ENCODE data around the gene FRMD5. TPM values are rescaled to one million over a fixed set of nuclear protein-coding genes. Genes with fewer than 3 reads are reported as not detected.

The FRMD5 gene
- total RNA-seq, 1 experiment from 2014 or later, result 17.4 TPM

DNA sequence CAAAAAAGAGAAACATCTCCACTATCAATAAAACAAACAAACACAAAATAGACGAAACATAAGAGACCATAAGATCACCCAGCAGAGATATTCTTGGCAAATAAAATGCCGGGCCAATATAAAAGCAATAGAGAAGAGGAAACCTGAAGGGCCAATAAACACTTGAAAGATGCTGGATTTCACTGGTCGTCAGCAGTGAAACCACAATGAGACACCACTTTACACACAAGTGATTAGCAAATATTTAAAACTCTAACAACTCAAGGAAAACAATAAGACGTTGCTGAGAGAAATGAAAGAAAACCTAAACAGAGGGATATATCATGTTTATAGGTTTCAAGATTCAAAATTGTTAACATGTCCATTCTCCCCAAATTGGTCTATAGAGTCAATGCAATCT, 219.7 kb downstream of the FRMD5 start:
- ChIA-PET CTCF (no interaction called here), POLR2A (no interaction called here)
- H3K36me3 ChIP-seq (ENCODE audit: control insufficient read depth, insufficient read depth, low read length), result no peaks in the 10 kb centered on the region
- DNase-seq, result no peak
- intact Hi-C loops (cut with micrococcal nuclease; ENCODE audit: unreplicated experiment), result no loop called here
- H3K4me1 Mint-ChIP-seq (ENCODE audit: low read depth, unreplicated experiment), result no peaks in the 10 kb centered on the region
- no peaks in the 10 kb centered on the region for H3K4me1 ChIP-seq
- H3K36me3 Mint-ChIP-seq (ENCODE audit: insufficient read depth, unreplicated experiment), result no peaks in the 10 kb centered on the region
- H3K9me3 ChIP-seq, result no peaks in the 10 kb centered on the region
- no TSS peak for BruUV-seq (replicated peaks)
- no peaks in the 10 kb centered on the region for H3K27me3 ChIP-seq (replicated peaks; ENCODE audit: control insufficient read depth, insufficient read depth, low read length)
- no peak overlapping the region for H3K4me3 ChIP-seq (ENCODE audit: low read depth, low read length)
- TF ChIP-seq, protein P1, sequence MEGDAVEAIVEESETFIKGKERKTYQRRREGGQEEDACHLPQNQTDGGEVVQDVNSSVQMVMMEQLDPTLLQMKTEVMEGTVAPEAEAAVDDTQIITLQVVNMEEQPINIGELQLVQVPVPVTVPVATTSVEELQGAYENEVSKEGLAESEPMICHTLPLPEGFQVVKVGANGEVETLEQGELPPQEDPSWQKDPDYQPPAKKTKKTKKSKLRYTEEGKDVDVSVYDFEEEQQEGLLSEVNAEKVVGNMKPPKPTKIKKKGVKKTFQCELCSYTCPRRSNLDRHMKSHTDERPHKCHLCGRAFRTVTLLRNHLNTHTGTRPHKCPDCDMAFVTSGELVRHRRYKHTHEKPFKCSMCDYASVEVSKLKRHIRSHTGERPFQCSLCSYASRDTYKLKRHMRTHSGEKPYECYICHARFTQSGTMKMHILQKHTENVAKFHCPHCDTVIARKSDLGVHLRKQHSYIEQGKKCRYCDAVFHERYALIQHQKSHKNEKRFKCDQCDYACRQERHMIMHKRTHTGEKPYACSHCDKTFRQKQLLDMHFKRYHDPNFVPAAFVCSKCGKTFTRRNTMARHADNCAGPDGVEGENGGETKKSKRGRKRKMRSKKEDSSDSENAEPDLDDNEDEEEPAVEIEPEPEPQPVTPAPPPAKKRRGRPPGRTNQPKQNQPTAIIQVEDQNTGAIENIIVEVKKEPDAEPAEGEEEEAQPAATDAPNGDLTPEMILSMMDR (IDR thresholded peaks at IDR 0.05; ENCODE audit: insufficient read depth in 1 of 2, low read depth in 1 of 2, low read length in 1 of 2, severe bottlenecking in 1 of 2, unreplicated experiment in 1 of 2), result no peak
- H3K4me3 Mint-ChIP-seq (ENCODE audit: unreplicated experiment), result no peak overlapping the region
- no peaks in the 10 kb centered on the region for H3K27me3 Mint-ChIP-seq (ENCODE audit: insufficient read depth, unreplicated experiment)
- no peak overlapping the region for H3K27ac Mint-ChIP-seq (ENCODE audit: unreplicated experiment)
- no peaks in the 10 kb centered on the region for H3K9me3 Mint-ChIP-seq (ENCODE audit: unreplicated experiment)

DNA sequence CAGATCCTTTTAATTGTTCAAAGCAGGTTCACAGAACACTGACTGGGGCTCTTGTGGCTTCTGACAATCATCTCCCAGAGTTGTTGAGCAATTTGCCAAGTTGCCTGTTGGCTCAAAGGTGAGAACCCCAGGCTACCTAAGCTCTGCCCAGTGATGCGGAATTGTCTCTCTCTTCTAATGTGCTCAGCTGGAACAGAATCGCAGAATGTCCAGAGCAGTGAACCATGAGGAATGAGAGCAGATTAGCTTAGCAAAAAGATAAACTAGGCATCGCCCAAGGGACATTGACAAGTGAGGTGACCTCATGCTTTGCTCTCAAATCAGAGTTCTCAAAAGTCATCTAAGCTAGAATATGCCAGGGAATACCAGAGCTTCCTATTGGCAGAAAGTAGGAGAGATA, 220.2 kb downstream of the FRMD5 start:
- Histone ChIP-seq H3K4me3 (ENCODE audit: low read depth, low read length) (no peak overlapping the region), H3K27me3 (replicated peaks; ENCODE audit: control insufficient read depth, insufficient read depth, low read length) (no peaks in the 10 kb centered on the region), H3K36me3 (ENCODE audit: control insufficient read depth, insufficient read depth, low read length) (no peaks in the 10 kb centered on the region), H3K4me1 (no peaks in the 10 kb centered on the region), H3K9me3 (no peaks in the 10 kb centered on the region)
- H3K27me3 Mint-ChIP-seq (ENCODE audit: insufficient read depth, unreplicated experiment), result no peaks in the 10 kb centered on the region
- TF ChIP-seq, protein P1 (IDR thresholded peaks at IDR 0.05; ENCODE audit: insufficient read depth in 1 of 2, low read depth in 1 of 2, low read length in 1 of 2, severe bottlenecking in 1 of 2, unreplicated experiment in 1 of 2), result no peak
- H3K4me1 Mint-ChIP-seq (ENCODE audit: low read depth, unreplicated experiment), result no peaks in the 10 kb centered on the region
- H3K9me3 Mint-ChIP-seq (ENCODE audit: unreplicated experiment), result no peaks in the 10 kb centered on the region
- POLR2A ChIA-PET, result no interaction called here
- DNase-seq, result no peak
- BruUV-seq (replicated peaks), result no TSS peak
- intact Hi-C loops (cut with micrococcal nuclease; ENCODE audit: unreplicated experiment), result no loop called here
- H3K4me3 Mint-ChIP-seq (ENCODE audit: unreplicated experiment), result no peak overlapping the region
- H3K27ac Mint-ChIP-seq (ENCODE audit: unreplicated experiment), result no peak overlapping the region
- H3K36me3 Mint-ChIP-seq (ENCODE audit: insufficient read depth, unreplicated experiment), result no peaks in the 10 kb centered on the region
- CTCF ChIA-PET, result no interaction called here

DNA sequence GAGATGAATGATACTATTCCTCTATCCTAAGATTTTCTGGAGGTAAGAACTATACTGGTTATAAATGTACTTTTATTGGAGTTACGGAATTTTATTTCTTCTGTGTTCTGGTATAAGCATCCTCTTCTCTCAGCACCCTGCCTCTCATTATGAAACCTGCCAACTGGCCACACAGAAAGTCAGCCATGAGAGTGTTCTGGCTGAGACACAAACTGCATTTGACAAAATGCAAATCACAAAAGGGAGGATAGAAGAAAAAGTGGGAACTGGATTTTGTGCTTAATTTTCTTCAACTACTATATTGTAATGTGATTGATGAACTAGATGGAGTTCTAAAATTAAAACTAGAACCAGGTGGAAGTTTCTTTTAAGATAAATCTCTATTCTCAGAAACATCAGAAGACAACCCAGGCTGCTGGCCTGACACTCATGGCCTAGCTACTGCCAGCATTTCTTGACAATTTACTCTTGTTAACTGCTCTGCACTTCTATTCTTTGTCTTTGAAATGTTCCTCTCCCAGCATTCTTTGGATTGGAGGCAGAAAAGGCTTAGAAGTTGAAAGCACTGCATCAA, 225.2 kb downstream of the FRMD5 start:
- no peaks in the 10 kb centered on the region for H3K9me3 Mint-ChIP-seq (ENCODE audit: unreplicated experiment)
- no peak overlapping the region for H3K4me3 Mint-ChIP-seq (ENCODE audit: unreplicated experiment)
- ChIA-PET CTCF (no interaction called here), POLR2A (no interaction called here)
- intact Hi-C loops (cut with micrococcal nuclease; ENCODE audit: unreplicated experiment), result no loop called here
- TF ChIP-seq, protein P1 (IDR thresholded peaks at IDR 0.05; ENCODE audit: insufficient read depth in 1 of 2, low read depth in 1 of 2, low read length in 1 of 2, severe bottlenecking in 1 of 2, unreplicated experiment in 1 of 2), result no peak
- Histone ChIP-seq H3K4me1 (no peaks in the 10 kb centered on the region), H3K36me3 (ENCODE audit: control insufficient read depth, insufficient read depth, low read length) (no peaks in the 10 kb centered on the region), H3K27me3 (replicated peaks; ENCODE audit: control insufficient read depth, insufficient read depth, low read length) (no peaks in the 10 kb centered on the region), H3K9me3 (no peaks in the 10 kb centered on the region), H3K4me3 (ENCODE audit: low read depth, low read length) (no peak overlapping the region)
- BruUV-seq (replicated peaks), result no TSS peak
- no peaks in the 10 kb centered on the region for H3K4me1 Mint-ChIP-seq (ENCODE audit: low read depth, unreplicated experiment)
- no peak for DNase-seq
- no peak overlapping the region for H3K27ac Mint-ChIP-seq (ENCODE audit: unreplicated experiment)
- H3K27me3 Mint-ChIP-seq (ENCODE audit: insufficient read depth, unreplicated experiment), result no peaks in the 10 kb centered on the region
- H3K36me3 Mint-ChIP-seq (ENCODE audit: insufficient read depth, unreplicated experiment), result no peaks in the 10 kb centered on the region
